ENCODE results near the gene SOWAHB. TPM values are rescaled to one million over a fixed set of nuclear protein-coding genes. Genes with fewer than 3 reads are reported as not detected.
A peak's percentile ranks its signal among the peaks of the same experiment; 100 is the strongest.

Gene SOWAHB
- polyA plus RNA-seq, 4 donors, result 5.1 to 7.3 (median 5.8) TPM

DNA sequence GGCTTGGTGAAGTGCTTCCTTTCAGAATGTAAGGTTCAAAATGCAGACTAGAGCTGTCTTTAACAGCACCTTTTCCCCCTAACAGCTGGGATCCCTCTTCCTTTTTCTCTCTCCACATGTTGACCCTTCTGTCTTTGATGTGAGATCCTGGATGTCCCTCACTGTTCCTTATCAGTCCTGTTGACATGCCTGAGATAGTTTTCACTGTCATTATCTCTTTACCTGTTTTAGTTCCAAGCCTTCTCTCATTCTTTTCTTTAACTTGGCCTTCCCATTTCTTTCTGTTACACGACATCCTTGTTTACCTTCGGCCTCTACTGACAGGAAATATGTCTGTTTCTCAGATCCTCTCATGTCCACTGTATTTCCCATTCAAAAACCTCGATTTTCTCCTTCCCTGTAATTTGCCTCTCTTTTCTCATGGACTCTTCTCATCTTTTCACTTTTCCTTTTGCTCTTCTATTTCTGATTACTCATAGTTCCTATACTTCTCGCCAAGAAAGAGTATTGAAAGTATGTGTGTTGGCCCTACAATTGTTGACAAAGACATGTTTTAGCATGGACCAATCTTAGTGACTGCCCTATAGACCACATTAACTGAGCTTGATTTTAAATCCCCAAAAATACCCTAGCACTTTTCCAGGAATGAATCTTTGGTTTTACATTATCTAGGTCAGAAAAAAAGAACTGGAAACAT, 1.2 kb upstream of the SOWAHB start:
- Histone ChIP-seq H3K9me3 (ENCODE audit: control insufficient read depth in 2 of 2, insufficient read depth in 1 of 2, low read depth in 1 of 2, low read length in 1 of 2) (peaks cover 0 to 4% of the 10 kb centered on the region in 2 donors), H3K27me3 (ENCODE audit: control insufficient read depth in 3 of 3, insufficient read depth in 3 of 3, low read length in 3 of 3) (peaks cover 0 to 32% (median 7%) of the 10 kb centered on the region in 3 donors), H3K27ac (ENCODE audit: low read depth in 1 of 3, low read length in 2 of 3) (no peak overlapping the region), H3K4me1 (ENCODE audit: control insufficient read depth in 3 of 3, insufficient read depth in 2 of 3, low read depth in 1 of 3, low read length in 2 of 3) (peaks cover 5 to 18% (median 6%) of the 10 kb centered on the region in 3 donors), H3K4me3 (ENCODE audit: low read depth in 1 of 3, low read length in 3 of 3) (peak overlapping the region in 1 of 3 donors; percentile 81), H3K36me3 (ENCODE audit: control insufficient read depth in 3 of 3, insufficient read depth in 2 of 3, low read depth in 1 of 3, low read length in 3 of 3) (peaks cover 0 to 4% (median 0%) of the 10 kb centered on the region in 3 donors)
- DNase-seq (no peak), FAIRE-seq (no peak)
- WGBS, 3 donors, result 40 to 65% (median 58%) methylated on average over 4 of the region's 4 CpGs

DNA sequence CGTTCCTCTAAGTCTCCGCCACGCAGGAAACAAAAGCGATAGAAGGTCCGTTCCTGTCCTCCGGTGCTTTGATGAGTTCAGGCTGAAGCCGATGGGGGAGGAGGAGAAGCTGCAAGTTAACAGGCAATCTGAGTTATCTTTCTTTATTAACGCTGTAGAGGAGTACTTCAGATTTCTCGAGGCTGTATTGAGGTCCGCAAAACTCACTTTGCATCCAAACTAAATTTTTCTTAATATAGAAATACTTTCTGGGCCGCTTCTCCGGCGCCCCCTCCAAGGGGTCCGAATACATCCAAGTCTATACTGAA, 395 bp upstream of the SOWAHB start:
- WGBS, 3 donors, result 5 to 13% (median 10%) methylated on average over 14 of the region's 14 CpGs
- Histone ChIP-seq H3K4me3 (ENCODE audit: low read depth in 1 of 3, low read length in 3 of 3) (peak overlapping the region; percentile 47 to 81 (median 67)), H3K4me1 (ENCODE audit: control insufficient read depth in 3 of 3, insufficient read depth in 2 of 3, low read depth in 1 of 3, low read length in 2 of 3) (peaks cover 5 to 18% (median 6%) of the 10 kb centered on the region in 3 donors), H3K27me3 (ENCODE audit: control insufficient read depth in 3 of 3, insufficient read depth in 3 of 3, low read length in 3 of 3) (peaks cover 0 to 32% (median 7%) of the 10 kb centered on the region in 3 donors), H3K27ac (ENCODE audit: low read depth in 1 of 3, low read length in 2 of 3) (peak overlapping the region; percentile 54 to 61 (median 55)), H3K36me3 (ENCODE audit: control insufficient read depth in 3 of 3, insufficient read depth in 2 of 3, low read depth in 1 of 3, low read length in 3 of 3) (peaks cover 0 to 4% (median 0%) of the 10 kb centered on the region in 3 donors), H3K9me3 (ENCODE audit: control insufficient read depth in 2 of 2, insufficient read depth in 1 of 2, low read depth in 1 of 2, low read length in 1 of 2) (peaks cover 0 to 4% of the 10 kb centered on the region in 2 donors)
- no peak for FAIRE-seq
- DNase-seq, result no peak

DNA sequence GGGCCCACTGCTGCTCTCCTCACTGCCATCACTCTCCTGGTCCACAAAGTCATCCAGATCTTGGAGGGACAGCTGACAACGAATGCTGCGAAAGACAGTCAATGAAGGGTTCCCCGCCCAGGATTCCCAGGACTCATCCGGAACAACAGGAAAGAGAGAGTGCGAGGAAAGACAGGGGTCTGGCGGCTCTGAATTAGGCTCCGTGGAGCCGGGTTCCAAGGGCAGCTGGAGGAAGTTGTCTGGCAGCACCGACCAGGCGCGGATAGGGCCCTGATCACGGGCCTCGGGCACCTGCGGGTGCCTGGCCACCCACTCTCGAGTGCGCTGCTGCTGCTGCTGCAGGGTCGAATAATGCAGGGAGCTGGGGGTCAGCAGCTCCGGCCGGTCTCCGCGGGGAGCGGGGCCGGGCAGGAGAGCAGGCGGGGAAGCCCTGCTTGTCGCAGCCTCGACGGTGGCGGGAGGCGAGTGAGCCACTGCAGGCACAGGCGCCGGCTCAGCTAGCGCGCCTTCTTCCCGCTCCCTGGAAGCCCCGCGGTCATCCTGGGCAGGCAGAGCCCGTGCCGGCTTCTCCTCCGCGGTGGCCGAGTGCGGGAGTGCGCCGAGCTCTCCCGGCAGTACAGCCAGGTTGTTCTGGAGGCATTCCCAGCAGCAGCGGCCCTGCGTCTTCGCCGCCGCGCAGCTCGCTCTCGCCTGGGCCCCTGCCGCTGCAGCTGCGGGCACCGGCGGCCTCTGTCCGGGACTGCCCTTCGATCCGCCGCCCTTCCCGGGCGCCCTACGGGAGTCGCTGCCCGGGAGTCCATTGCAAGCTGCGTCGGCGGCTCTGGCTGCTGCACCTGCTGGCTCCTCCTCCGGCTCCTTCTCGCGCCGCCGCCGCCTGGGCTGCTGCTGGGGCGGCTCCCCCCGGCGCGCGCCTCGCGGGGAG, 1.1 kb downstream of the SOWAHB start:
- Histone ChIP-seq H3K4me3 (ENCODE audit: low read depth in 1 of 3, low read length in 3 of 3) (peak overlapping the region; percentile 67 to 81 (median 70)), H3K4me1 (ENCODE audit: control insufficient read depth in 3 of 3, insufficient read depth in 2 of 3, low read depth in 1 of 3, low read length in 2 of 3) (peaks cover 5 to 13% (median 6%) of the 10 kb centered on the region in 3 donors), H3K27ac (ENCODE audit: low read depth in 1 of 3, low read length in 2 of 3) (peak overlapping the region in 2 of 3 donors; percentile 84 to 89), H3K27me3 (ENCODE audit: control insufficient read depth in 3 of 3, insufficient read depth in 3 of 3, low read length in 3 of 3) (peaks cover 0 to 37% (median 7%) of the 10 kb centered on the region in 3 donors), H3K9me3 (ENCODE audit: control insufficient read depth in 2 of 2, insufficient read depth in 1 of 2, low read depth in 1 of 2, low read length in 1 of 2) (peaks cover 0 to 4% of the 10 kb centered on the region in 2 donors), H3K36me3 (ENCODE audit: control insufficient read depth in 3 of 3, insufficient read depth in 2 of 3, low read depth in 1 of 3, low read length in 3 of 3) (peaks cover 0 to 4% (median 0%) of the 10 kb centered on the region in 3 donors)
- FAIRE-seq (no peak), DNase-seq (peak; percentile 77 to 85)
- 5 to 7% (median 5%) methylated on average over 33 to 82 of the region's 82 CpGs for WGBS, 3 donors

DNA sequence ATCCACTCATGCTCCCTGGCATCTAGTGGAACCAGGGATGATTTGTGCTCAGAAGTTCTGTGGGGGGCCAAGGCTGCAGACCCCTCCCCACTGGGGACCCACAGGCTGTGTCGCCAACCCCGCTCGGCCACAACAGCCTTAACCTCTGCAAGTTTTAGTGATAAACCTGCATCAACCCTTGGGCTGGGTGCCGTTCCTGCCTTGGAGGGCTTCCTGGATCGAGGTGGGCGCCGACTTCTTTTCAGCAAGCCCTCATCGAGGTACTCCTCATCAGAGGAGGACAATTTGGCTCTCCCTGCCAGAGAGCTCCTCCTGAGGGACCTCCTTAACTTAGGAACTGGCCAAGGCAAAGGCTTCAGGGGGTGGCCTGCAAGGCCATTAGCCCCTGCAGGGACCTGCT, 1.9 kb downstream of the SOWAHB start:
- Histone ChIP-seq H3K4me1 (ENCODE audit: control insufficient read depth in 3 of 3, insufficient read depth in 2 of 3, low read depth in 1 of 3, low read length in 2 of 3) (peaks cover 3 to 13% (median 5%) of the 10 kb centered on the region in 3 donors), H3K27ac (ENCODE audit: low read depth in 1 of 3, low read length in 2 of 3) (no peak overlapping the region), H3K4me3 (ENCODE audit: low read depth in 1 of 3, low read length in 3 of 3) (peak overlapping the region in 1 of 3 donors; percentile 81), H3K36me3 (ENCODE audit: control insufficient read depth in 3 of 3, insufficient read depth in 2 of 3, low read depth in 1 of 3, low read length in 3 of 3) (peaks cover 0 to 4% (median 0%) of the 10 kb centered on the region in 3 donors), H3K27me3 (ENCODE audit: control insufficient read depth in 3 of 3, insufficient read depth in 3 of 3, low read length in 3 of 3) (peaks cover 0 to 37% (median 7%) of the 10 kb centered on the region in 3 donors), H3K9me3 (ENCODE audit: control insufficient read depth in 2 of 2, insufficient read depth in 1 of 2, low read depth in 1 of 2, low read length in 1 of 2) (no peaks in the 10 kb centered on the region)
- DNase-seq (no peak), FAIRE-seq (no peak)
- 84 to 93% (median 92%) methylated on average over 8 of the region's 8 CpGs for WGBS, 3 donors

DNA sequence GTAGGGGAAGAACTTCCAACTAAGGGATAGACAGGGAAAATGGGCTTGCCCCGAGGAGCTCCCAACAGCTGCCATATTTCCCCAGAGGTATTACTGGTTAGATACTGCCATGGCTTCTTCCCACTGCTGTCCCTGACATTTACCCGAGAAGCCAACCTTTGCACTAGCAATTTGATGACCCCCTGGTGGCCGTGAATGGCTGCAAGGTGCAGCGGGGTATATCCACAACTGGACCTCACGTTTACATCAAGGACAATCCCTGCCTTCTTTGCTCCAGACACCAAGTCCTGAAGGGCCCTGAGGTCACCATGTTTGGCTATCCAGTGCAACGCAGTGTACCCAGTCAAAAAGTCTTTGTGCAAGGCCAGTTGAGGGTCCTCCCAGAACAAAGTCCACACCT, 2.3 kb downstream of the SOWAHB start:
- no peak overlapping the region for H3K4me3 ChIP-seq (ENCODE audit: low read depth in 1 of 3, low read length in 3 of 3)
- DNase-seq (no peak), FAIRE-seq (no peak)
- no peak overlapping the region for H3K27ac ChIP-seq (ENCODE audit: low read depth in 1 of 3, low read length in 2 of 3)
- WGBS, 3 donors, result 63 to 84% (median 84%) methylated on average over 6 of the region's 6 CpGs
- peaks cover 0 to 4% (median 0%) of the 10 kb centered on the region in 3 donors for H3K36me3 ChIP-seq (ENCODE audit: control insufficient read depth in 3 of 3, insufficient read depth in 2 of 3, low read depth in 1 of 3, low read length in 3 of 3)
- no peaks in the 10 kb centered on the region for H3K9me3 ChIP-seq (ENCODE audit: control insufficient read depth in 2 of 2, insufficient read depth in 1 of 2, low read depth in 1 of 2, low read length in 1 of 2)
- peaks cover 0 to 37% (median 7%) of the 10 kb centered on the region in 3 donors for H3K27me3 ChIP-seq (ENCODE audit: control insufficient read depth in 3 of 3, insufficient read depth in 3 of 3, low read length in 3 of 3)
- peaks cover 3 to 13% (median 5%) of the 10 kb centered on the region in 3 donors for H3K4me1 ChIP-seq (ENCODE audit: control insufficient read depth in 3 of 3, insufficient read depth in 2 of 3, low read depth in 1 of 3, low read length in 2 of 3)

DNA sequence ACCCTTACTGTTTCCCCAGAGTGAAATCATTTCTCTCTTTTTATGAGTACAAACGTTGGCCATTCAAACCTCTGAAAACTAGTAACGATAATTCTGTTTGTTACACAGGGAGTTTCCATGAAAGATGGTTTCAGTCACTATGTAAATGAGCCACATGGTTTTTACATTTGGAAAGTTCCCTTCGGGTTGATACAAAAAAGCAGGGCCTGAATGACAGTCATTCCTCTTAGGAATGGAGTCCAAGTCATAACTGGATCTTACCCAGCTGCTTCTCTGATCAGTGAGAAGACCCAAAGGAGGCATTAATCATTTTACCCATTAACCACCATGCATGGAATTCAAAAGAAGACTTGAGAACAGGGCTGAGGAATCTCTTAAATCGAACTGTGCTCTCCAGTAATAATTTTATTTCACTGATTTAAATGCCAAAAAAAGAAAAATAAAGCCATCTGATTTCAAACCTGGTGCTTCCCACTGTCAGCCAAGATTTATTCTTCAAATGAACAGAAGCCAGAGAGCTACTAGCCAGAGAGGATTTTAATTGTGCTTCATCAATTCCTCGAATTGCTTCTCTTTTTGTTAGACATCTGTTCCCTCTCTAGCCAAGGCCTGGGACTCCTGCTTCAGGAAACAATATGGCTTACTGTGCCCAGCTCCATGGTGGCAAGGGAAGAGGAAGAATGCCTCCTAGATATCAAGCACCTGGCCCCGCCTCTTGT, 3.2 kb downstream of the SOWAHB start:
- no peak overlapping the region for H3K27ac ChIP-seq (ENCODE audit: low read depth in 1 of 3, low read length in 2 of 3)
- DNase-seq (no peak), FAIRE-seq (no peak)
- peaks cover 0 to 37% (median 7%) of the 10 kb centered on the region in 3 donors for H3K27me3 ChIP-seq (ENCODE audit: control insufficient read depth in 3 of 3, insufficient read depth in 3 of 3, low read length in 3 of 3)
- WGBS, 3 donors, result 33 to 59% (median 46%) methylated on average over 6 of the region's 6 CpGs
- no peaks in the 10 kb centered on the region for H3K9me3 ChIP-seq (ENCODE audit: control insufficient read depth in 2 of 2, insufficient read depth in 1 of 2, low read depth in 1 of 2, low read length in 1 of 2)
- H3K36me3 ChIP-seq (ENCODE audit: control insufficient read depth in 3 of 3, insufficient read depth in 2 of 3, low read depth in 1 of 3, low read length in 3 of 3), result peaks cover 0 to 4% (median 0%) of the 10 kb centered on the region in 3 donors
- H3K4me1 ChIP-seq (ENCODE audit: control insufficient read depth in 3 of 3, insufficient read depth in 2 of 3, low read depth in 1 of 3, low read length in 2 of 3), result peaks cover 3 to 13% (median 5%) of the 10 kb centered on the region in 3 donors
- H3K4me3 ChIP-seq (ENCODE audit: low read depth in 1 of 3, low read length in 3 of 3), result no peak overlapping the region

DNA sequence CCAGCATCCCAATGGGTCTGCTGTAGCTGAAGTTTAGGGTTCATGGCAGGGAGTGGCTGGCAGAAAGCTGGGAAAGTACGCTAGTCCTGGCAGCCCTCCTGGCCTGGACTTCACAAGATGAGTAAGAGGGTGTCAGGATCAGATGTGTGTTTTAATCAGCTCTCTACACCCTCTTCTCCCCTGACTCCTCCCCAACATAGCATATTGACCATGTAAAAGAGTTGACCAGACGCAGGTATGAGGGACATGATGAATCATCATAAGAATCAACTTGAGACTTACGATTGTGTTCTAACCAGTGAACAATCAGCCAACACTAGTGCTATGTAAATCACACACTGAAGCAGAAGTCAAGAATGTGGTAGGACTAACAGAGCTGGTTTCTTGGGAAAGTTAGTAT, 5.3 kb downstream of the SOWAHB start:
- 38 to 67% (median 49%) methylated on average over 3 of the region's 3 CpGs for WGBS, 3 donors
- no peak overlapping the region for H3K27ac ChIP-seq (ENCODE audit: low read depth in 1 of 3, low read length in 2 of 3)

DNA sequence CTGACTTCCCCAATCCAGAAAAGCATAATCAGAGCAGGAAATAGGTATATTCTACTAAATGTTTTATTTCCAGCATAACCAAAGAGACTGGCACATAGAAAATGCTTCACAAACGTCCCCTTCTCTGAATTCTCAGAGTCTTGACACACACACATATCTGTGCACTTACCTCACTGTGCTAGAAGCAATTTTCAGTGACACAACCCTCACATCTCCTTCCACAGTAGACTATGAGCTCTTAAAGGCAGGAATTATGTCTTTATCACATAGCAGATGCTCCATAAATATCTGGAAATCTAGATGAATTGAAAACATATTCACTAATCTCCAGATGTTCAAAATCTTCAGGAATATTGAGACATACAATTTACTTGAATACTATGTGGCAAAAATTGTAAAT, 5.9 kb downstream of the SOWAHB start:
- no peak overlapping the region for H3K27ac ChIP-seq (ENCODE audit: low read depth in 1 of 3, low read length in 2 of 3)
- DNase-seq (no peak), FAIRE-seq (no peak)
- H3K4me1 ChIP-seq (ENCODE audit: control insufficient read depth in 3 of 3, insufficient read depth in 2 of 3, low read depth in 1 of 3, low read length in 2 of 3), result peaks cover 0 to 13% (median 3%) of the 10 kb centered on the region in 3 donors
- H3K27me3 ChIP-seq (ENCODE audit: control insufficient read depth in 3 of 3, insufficient read depth in 3 of 3, low read length in 3 of 3), result peaks cover 0 to 23% (median 5%) of the 10 kb centered on the region in 3 donors
- 31 to 65% (median 48%) methylated on average over 1 of the region's 1 CpG for WGBS, 3 donors
- no peak overlapping the region for H3K4me3 ChIP-seq (ENCODE audit: low read depth in 1 of 3, low read length in 3 of 3)
- peaks cover 0 to 4% (median 0%) of the 10 kb centered on the region in 3 donors for H3K36me3 ChIP-seq (ENCODE audit: control insufficient read depth in 3 of 3, insufficient read depth in 2 of 3, low read depth in 1 of 3, low read length in 3 of 3)
- H3K9me3 ChIP-seq (ENCODE audit: control insufficient read depth in 2 of 2, insufficient read depth in 1 of 2, low read depth in 1 of 2, low read length in 1 of 2), result no peaks in the 10 kb centered on the region

More for the DNA sequence above, 5.3 kb downstream of the SOWAHB start:
- FAIRE-seq (no peak), DNase-seq (peak in 1 of 2 donors; percentile 31)
- H3K36me3 ChIP-seq (ENCODE audit: control insufficient read depth in 3 of 3, insufficient read depth in 2 of 3, low read depth in 1 of 3, low read length in 3 of 3), result peaks cover 0 to 4% (median 0%) of the 10 kb centered on the region in 3 donors
- peaks cover 0 to 13% (median 3%) of the 10 kb centered on the region in 3 donors for H3K4me1 ChIP-seq (ENCODE audit: control insufficient read depth in 3 of 3, insufficient read depth in 2 of 3, low read depth in 1 of 3, low read length in 2 of 3)
- H3K9me3 ChIP-seq (ENCODE audit: control insufficient read depth in 2 of 2, insufficient read depth in 1 of 2, low read depth in 1 of 2, low read length in 1 of 2), result no peaks in the 10 kb centered on the region
- H3K27me3 ChIP-seq (ENCODE audit: control insufficient read depth in 3 of 3, insufficient read depth in 3 of 3, low read length in 3 of 3), result peaks cover 0 to 25% (median 5%) of the 10 kb centered on the region in 3 donors
- H3K4me3 ChIP-seq (ENCODE audit: low read depth in 1 of 3, low read length in 3 of 3), result no peak overlapping the region
